ENCODE measurements around the gene TTYH3.

DNA sequence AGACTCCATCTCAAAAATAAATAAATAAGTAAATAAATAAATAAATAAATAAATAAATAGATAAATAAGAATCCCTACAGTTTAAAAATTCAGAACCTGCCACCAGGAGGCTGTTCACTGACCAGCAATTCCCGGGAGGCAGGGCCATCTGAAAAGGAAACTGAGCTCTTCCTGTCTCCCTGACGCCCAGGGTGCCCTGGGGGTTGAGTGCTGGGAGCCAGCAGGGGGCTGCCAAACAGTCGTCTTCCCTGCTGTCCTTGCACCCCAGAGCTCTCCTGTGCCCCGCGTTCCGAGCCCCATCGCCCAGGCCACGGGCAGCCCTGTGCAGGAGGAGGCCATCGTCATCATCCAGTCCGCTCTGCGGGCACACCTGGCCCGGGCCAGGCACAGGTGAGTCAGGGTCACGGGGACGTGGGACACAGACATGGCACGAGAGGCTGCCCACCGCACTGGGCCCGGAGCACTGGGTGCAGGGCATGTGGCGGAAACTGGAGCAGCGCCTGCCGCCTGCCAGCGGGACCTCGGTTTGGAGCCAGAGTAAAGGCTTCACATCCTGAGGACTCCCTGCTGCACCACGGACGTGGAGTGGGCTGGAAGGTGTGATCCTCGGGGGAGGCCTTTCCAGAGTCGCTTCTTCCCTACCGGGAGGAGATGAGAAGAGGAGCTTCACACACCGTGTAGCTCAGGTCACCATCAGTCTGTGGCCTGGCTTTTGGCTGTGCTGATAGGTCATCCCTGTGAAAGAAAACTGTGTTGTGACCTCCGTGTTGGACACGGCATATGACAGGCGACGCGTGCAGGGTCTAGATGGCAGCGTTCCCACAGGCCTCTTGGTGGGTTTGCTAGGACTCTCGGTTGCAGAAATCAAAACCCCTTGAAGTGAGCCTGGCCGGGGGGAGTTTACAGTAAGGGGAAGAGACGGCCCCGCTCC is 25.9 kb upstream of the TTYH3 start:
- no peak for TF ChIP-seq POLR2AphosphoS2 (IDR thresholded peaks at IDR 0.05; ENCODE audit: low read depth, low read length)
- no peak for TF ChIP-seq ZNF768 (CRISPR knock-in tag; IDR thresholded peaks at IDR 0.05)
- no peak for TF ChIP-seq RAD51 (IDR thresholded peaks at IDR 0.05; ENCODE audit: borderline replicate concordance)
- TF ChIP-seq, protein P1, sequence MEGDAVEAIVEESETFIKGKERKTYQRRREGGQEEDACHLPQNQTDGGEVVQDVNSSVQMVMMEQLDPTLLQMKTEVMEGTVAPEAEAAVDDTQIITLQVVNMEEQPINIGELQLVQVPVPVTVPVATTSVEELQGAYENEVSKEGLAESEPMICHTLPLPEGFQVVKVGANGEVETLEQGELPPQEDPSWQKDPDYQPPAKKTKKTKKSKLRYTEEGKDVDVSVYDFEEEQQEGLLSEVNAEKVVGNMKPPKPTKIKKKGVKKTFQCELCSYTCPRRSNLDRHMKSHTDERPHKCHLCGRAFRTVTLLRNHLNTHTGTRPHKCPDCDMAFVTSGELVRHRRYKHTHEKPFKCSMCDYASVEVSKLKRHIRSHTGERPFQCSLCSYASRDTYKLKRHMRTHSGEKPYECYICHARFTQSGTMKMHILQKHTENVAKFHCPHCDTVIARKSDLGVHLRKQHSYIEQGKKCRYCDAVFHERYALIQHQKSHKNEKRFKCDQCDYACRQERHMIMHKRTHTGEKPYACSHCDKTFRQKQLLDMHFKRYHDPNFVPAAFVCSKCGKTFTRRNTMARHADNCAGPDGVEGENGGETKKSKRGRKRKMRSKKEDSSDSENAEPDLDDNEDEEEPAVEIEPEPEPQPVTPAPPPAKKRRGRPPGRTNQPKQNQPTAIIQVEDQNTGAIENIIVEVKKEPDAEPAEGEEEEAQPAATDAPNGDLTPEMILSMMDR (CRISPR knock-in tag; IDR thresholded peaks at IDR 0.05) = 0 out of 2 replicates have a peak, but pooled peaks have one; percentile 3
- no peak for TF ChIP-seq SMC3 (IDR thresholded peaks at IDR 0.05; ENCODE audit: low read length)
- no peak for TF ChIP-seq SIX4 (CRISPR knock-in tag; IDR thresholded peaks at IDR 0.05)
- no peak for TF ChIP-seq MYC (CRISPR knock-in tag; IDR thresholded peaks at IDR 0.05; ENCODE audit: borderline replicate concordance)
- no peak for TF ChIP-seq ZNF773 (CRISPR knock-in tag; IDR thresholded peaks at IDR 0.05; ENCODE audit: borderline replicate concordance)
- TF ChIP-seq TCF12 (IDR thresholded peaks at IDR 0.05) = no peak
- TF ChIP-seq TCF12 (CRISPR knock-in tag; IDR thresholded peaks at IDR 0.05) = no peak
- TF ChIP-seq, protein P2, sequence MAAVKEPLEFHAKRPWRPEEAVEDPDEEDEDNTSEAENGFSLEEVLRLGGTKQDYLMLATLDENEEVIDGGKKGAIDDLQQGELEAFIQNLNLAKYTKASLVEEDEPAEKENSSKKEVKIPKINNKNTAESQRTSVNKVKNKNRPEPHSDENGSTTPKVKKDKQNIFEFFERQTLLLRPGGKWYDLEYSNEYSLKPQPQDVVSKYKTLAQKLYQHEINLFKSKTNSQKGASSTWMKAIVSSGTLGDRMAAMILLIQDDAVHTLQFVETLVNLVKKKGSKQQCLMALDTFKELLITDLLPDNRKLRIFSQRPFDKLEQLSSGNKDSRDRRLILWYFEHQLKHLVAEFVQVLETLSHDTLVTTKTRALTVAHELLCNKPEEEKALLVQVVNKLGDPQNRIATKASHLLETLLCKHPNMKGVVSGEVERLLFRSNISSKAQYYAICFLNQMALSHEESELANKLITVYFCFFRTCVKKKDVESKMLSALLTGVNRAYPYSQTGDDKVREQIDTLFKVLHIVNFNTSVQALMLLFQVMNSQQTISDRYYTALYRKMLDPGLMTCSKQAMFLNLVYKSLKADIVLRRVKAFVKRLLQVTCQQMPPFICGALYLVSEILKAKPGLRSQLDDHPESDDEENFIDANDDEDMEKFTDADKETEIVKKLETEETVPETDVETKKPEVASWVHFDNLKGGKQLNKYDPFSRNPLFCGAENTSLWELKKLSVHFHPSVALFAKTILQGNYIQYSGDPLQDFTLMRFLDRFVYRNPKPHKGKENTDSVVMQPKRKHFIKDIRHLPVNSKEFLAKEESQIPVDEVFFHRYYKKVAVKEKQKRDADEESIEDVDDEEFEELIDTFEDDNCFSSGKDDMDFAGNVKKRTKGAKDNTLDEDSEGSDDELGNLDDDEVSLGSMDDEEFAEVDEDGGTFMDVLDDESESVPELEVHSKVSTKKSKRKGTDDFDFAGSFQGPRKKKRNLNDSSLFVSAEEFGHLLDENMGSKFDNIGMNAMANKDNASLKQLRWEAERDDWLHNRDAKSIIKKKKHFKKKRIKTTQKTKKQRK (IDR thresholded peaks at IDR 0.05; ENCODE audit: low read length) = no peak
- TF ChIP-seq ZBTB7A (CRISPR knock-in tag; IDR thresholded peaks at IDR 0.05) = no peak
- no peak for TF ChIP-seq PAF1 (CRISPR knock-in tag; IDR thresholded peaks at IDR 0.05)

All from HepG2 (cell line).